ENCODE data around the gene ACAA1.

Gene ACAA1

DNA sequence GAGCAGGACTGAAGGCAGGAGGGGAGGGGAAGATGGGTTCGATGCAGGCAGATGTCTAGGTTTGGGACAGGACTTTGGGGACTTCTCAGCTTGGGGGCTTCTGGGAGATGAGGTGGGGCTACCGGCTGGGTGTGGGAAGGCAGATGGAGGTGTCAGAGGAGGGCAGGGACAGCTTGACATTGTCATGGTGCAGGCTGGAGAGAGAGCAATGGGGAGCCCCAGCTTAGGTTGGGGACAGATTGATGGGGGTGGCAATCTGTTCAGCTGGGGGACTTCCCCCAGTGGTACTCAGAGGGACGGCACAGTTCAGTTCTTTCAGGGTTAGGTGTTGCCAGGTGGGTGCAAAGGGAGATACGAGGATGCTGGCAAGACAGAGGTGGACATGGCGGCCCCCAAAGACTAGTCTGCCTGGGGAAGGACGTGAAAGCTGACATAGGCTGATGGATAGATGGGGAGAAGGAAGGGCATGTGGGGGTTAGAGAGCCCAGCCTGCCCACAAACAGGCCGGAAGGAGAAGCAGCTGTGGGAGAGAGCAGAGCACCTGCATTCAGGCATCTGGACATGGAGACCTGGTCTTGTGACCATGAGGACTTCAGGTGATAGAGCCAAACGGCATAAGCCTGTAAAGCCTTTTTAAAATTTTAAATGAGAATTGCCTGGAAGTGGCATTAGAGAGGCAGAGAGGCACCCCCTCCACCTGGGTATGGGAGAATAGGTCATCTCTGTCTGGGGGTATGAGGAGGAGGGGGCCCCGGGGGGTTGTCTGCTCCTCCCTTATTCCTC, 21.1 kb downstream of the ACAA1 start:
- TF ChIP-seq, protein P1, sequence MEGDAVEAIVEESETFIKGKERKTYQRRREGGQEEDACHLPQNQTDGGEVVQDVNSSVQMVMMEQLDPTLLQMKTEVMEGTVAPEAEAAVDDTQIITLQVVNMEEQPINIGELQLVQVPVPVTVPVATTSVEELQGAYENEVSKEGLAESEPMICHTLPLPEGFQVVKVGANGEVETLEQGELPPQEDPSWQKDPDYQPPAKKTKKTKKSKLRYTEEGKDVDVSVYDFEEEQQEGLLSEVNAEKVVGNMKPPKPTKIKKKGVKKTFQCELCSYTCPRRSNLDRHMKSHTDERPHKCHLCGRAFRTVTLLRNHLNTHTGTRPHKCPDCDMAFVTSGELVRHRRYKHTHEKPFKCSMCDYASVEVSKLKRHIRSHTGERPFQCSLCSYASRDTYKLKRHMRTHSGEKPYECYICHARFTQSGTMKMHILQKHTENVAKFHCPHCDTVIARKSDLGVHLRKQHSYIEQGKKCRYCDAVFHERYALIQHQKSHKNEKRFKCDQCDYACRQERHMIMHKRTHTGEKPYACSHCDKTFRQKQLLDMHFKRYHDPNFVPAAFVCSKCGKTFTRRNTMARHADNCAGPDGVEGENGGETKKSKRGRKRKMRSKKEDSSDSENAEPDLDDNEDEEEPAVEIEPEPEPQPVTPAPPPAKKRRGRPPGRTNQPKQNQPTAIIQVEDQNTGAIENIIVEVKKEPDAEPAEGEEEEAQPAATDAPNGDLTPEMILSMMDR (IDR thresholded peaks at IDR 0.05; ENCODE audit: extremely low read depth, insufficient read depth, missing control alignments) = no peak
- no peak for DNase-seq (ENCODE audit: low spot score)
- in situ Hi-C loops (cut with MboI; ENCODE audit: low pct_unique_long_range_greater_than_20kb, low sequenced_read_pairs, unreplicated experiment) = no loop called here

DNA sequence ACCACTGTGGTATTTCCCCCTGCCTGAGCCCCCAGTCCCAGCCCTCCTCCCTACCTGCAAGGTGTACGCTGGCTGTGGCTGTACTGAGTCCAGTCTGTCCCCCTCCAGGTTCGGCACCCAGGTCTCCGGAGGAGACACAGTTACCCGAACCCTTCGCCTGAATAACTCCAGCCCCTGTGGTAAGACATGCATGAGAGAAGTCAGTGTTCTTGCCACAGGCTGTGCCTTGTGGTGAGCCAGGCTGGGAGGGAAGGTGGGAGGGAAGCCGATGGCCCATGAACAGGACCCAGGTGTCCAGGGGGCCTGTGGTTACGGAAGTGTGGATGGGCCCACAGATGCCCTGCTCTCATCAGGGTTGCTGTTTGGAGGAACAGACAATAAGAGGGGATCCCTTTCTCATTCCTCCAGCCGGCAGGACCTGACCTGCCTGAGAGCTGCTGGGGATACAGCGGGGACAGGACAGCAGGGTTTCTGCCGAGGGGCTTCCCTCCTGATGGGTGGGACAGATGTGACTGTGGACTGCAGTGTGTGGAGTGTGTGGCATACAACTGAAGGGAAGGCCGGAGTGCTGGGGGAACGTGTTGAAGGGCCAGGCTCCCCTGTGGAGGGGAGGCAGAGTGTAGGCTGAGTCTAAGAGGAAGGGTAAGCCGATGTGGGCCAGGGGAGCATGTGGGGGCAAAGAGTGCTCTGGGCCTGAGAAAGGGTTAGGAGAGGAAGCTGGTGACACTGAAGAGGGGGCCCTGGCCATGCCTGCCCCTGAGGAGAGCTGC, 21.9 kb downstream of the ACAA1 start:
- in situ Hi-C loops (cut with MboI; ENCODE audit: low pct_unique_long_range_greater_than_20kb, low sequenced_read_pairs, unreplicated experiment) = no loop called here
- DNase-seq (ENCODE audit: low spot score) = no peak
- TF ChIP-seq, protein P1 (IDR thresholded peaks at IDR 0.05; ENCODE audit: extremely low read depth, insufficient read depth, missing control alignments) = no peak

DNA sequence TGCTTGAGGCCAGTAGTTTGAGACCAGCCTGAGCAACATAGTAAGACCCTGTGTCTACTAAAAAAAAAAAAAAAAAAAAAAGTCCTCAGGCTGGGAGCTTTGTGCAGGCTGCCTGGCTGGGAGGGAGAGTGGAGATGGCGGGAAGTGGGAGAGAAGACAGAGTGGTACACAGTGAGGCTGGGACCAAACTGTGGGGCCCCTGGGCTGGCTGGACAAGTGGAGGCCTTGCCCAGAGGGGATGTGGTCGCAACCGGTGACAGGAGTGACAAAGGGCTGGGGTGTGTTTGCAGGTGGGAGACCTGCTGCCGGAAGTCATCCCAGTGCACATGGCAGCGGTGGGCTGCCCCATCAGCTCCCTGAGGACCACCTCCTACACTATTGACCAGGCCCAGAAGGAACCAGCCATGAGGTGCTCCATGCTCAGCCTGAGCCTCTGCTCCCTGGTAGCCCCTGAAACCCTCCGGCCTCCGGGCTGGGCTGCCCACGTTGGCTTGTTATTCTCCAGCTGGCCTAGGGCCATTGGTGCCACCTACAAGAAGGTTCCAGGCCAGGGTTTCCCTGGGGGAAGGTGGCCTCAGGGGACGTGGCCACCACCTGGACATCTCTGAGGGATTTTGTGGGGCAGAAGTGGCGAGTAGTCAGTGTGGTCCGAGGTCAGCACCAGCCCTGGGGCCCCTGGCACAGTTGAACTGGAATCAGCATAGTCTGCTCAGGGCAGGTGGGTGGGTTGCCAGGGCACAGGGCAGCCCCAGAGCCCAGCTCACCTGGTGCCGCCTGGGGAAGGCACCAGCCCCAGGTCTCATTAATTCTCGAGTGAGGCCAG, 22.7 kb downstream of the ACAA1 start:
- DNase-seq (ENCODE audit: low spot score) = no peak
- in situ Hi-C loops (cut with MboI; ENCODE audit: low pct_unique_long_range_greater_than_20kb, low sequenced_read_pairs, unreplicated experiment) = no loop called here
- TF ChIP-seq, protein P1 (IDR thresholded peaks at IDR 0.05; ENCODE audit: extremely low read depth, insufficient read depth, missing control alignments) = no peak

DNA sequence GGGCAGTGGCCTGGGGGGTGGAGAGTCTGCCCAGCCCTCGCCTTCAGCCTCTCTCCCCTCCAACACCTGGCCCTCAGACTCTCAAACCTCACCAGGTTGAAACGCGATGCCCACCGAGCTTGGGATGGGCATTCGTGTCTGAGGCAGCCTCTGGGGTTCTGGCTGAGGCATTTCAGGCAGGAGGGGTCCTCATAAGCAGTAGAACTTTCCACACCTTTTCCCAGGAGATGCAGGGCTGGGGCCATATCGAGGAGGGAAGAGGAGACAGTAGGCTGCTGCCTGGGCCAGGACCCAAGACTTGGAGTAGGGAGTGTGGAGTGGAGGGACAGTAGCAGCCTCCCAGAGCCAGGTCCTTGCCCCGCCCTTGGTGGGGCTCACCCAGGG, 24.6 kb downstream of the ACAA1 start:
- in situ Hi-C loops (cut with MboI; ENCODE audit: low pct_unique_long_range_greater_than_20kb, low sequenced_read_pairs, unreplicated experiment) = no loop called here
- TF ChIP-seq, protein P1 (IDR thresholded peaks at IDR 0.05; ENCODE audit: extremely low read depth, insufficient read depth, missing control alignments) = no peak
- no peak for DNase-seq (ENCODE audit: low spot score)

DNA sequence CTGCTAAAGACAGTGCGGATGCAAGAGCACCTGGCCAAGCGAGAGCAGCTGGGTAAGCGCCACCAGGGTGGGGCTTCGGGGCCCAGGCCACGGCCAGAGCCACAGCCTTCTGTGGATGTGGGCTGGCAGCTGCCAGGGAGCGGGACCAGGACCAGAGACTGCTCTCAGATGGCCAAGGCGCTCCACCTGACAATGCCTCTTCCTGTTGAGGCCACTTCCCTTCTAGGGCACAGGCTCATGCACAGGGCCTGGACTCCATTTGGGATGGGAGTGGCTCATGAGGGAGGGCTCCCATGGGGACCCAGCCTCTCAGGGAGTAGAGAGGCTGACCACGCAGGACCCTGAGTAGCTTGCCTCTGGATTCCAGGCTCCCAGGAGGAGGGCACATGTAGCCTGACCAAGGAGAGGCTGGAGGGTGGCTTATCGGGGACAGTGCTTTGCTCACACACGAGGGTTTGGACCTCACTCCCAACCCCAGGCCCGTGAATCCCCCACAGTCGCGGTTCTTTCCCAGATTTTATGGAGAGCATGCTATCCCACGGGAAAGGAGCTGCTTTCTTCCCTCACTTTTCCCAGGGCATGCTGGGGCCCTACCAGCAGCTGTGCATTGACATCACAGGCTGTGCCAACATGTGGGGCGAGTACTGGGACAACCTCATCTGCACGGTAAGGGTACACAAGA, 25.1 kb downstream of the ACAA1 start:
- TF ChIP-seq, protein P1 (IDR thresholded peaks at IDR 0.05; ENCODE audit: extremely low read depth, insufficient read depth, missing control alignments) = no peak
- DNase-seq (ENCODE audit: low spot score) = no peak
- in situ Hi-C loops (cut with MboI; ENCODE audit: low pct_unique_long_range_greater_than_20kb, low sequenced_read_pairs, unreplicated experiment) = no loop called here

DNA sequence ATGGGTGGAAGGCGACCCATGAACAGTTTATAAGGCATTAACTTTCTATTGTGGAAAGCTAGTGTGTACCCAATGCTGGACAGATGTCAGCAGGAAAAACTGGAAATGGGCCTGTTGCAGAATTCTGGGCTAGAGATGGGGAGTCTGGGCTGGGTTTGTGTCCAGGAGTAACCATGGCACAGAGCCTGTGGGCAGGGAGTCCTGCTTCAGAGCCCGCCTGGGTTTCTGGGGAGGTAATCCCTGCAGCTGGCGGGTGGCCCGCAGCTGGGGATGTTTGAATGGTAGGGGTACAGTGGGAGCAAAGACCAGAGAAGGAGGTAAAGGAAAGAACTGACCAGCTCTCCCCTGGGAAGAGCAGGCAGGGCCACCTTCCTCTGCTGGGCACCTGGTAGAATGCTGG, 25.7 kb downstream of the ACAA1 start:
- no peak for DNase-seq (ENCODE audit: low spot score)
- TF ChIP-seq, protein P1 (IDR thresholded peaks at IDR 0.05; ENCODE audit: extremely low read depth, insufficient read depth, missing control alignments) = no peak
- in situ Hi-C loops (cut with MboI; ENCODE audit: low pct_unique_long_range_greater_than_20kb, low sequenced_read_pairs, unreplicated experiment) = no loop called here

Measured in GM13977 (cell line).